ENCODE data around the gene NUP153. TPM values are rescaled to one million over a fixed set of nuclear protein-coding genes. Genes with fewer than 3 reads are reported as not detected.

Gene NUP153
- total and polyA plus RNA-seq, 10 of the 15 experiments (the other 5 are each of a cell fraction or from before 2014, with no cell fraction given) = 13.9 to 77.7 (median 56.2) TPM

DNA sequence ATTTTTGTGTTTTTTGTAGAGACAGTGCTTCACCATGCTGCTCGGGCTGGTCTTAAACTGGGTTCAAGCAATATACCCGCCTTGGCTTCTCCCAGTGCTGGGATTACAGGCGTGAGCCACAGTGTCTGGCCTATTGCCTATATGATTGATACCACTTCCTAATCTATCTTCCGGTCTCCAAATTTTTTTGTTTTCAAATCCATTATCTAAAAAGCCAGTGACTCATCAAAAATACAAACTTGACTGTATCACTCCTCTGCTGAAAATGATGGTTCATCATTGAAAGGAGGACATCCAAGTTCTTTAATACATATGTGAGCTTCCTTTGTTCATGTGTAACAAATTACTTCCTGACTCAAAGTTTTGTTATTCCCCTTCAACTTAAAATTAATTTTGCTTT lies 71.2 kb downstream of the NUP153 start:
- intact Hi-C loops (cut with micrococcal nuclease; ENCODE audit: unreplicated experiment) (loop anchor here (5.0 kb wide), 1 partner anchor 37 kb away; no protein-coding TSS in a partner anchor), in situ Hi-C loops (cut with MboI) (no loop called here)
- DNase-seq (ENCODE audit: low read depth, low spot score) = no peak
- no peak for TF ChIP-seq KLF5 (IDR thresholded peaks at IDR 0.05; ENCODE audit: partially characterized antibody)
- TF ChIP-seq EZH2 (IDR thresholded peaks at IDR 0.05; ENCODE audit: borderline replicate concordance, control insufficient read depth, low read depth, low read length) = no peak
- no peak for TF ChIP-seq FOXK2 (IDR thresholded peaks at IDR 0.05)
- no peak for TF ChIP-seq MEF2B (IDR thresholded peaks at IDR 0.05; ENCODE audit: partially characterized antibody, poor library complexity, severe bottlenecking)
- TF ChIP-seq SMARCA5 (IDR thresholded peaks at IDR 0.05) = no peak
- Histone ChIP-seq H3K4me2 (ENCODE audit: control insufficient read depth, insufficient read depth) (no peak overlapping the region), H3K9ac (ENCODE audit: control insufficient read depth, insufficient read depth, low read length) (no peak overlapping the region), H2AFZ (ENCODE audit: control insufficient read depth, low read depth, low read length) (no peak overlapping the region), H3K36me3 (ENCODE audit: control insufficient read depth in 2 of 2, insufficient read depth in 2 of 2, low read length in 1 of 2) (peaks cover 5 to 42% of the 10 kb centered on the region in 2 experiments), H3K4me1 (ENCODE audit: control insufficient read depth, insufficient read depth, low read length) (0 out of 2 replicates have a peak, but pooled peaks cover 4% of the 10 kb centered on the region), H3K9me3 (replicated peaks; ENCODE audit: control insufficient read depth, insufficient read depth, low read length) (no peaks in the 10 kb centered on the region), H3K27ac (ENCODE audit: control insufficient read depth, insufficient read depth) (no peak overlapping the region), H3K27me3 (replicated peaks in 1 of 2; ENCODE audit: control insufficient read depth in 2 of 2, insufficient read depth in 2 of 2, low read length in 1 of 2) (no peaks in the 10 kb centered on the region), H3K79me2 (ENCODE audit: control insufficient read depth, insufficient read depth, low read length) (peaks cover 6% of the 10 kb centered on the region), H4K20me1 (ENCODE audit: control insufficient read depth, insufficient read depth) (no peaks in the 10 kb centered on the region), H3K4me3 (no peak overlapping the region)
- POLR2A ChIA-PET = interaction anchor here (0.8 to 1.0 kb wide), 2 partner anchors 9 to 23 kb away, joined by 3 read pairs; no protein-coding TSS in a partner anchor
- SMC1A ChIA-PET (ENCODE audit: uncharacterized antibody, unreplicated experiment) = interaction anchor here (1.1 to 1.9 kb wide), 4 partner anchors 8 to 33 kb away, joined by 3 to 6 read pairs (median 4); no protein-coding TSS in a partner anchor
- RAD21 ChIA-PET (ENCODE audit: unreplicated experiment) = no interaction called here
- no peak for FAIRE-seq
- no peak for ATAC-seq
- CTCF ChIA-PET = interaction anchor here (1.1 to 1.3 kb wide), 2 partner anchors 10 to 52 kb away, joined by 3 read pairs; no protein-coding TSS in a partner anchor
- BruUV-seq (replicated peaks) = no TSS peak
- 100% methylated on average over 4 of the region's 4 CpGs for WGBS (ENCODE audit: insufficient coverage, insufficient replicate concordance, low lambda C conversion rate, missing lambda C conversion rate)

DNA sequence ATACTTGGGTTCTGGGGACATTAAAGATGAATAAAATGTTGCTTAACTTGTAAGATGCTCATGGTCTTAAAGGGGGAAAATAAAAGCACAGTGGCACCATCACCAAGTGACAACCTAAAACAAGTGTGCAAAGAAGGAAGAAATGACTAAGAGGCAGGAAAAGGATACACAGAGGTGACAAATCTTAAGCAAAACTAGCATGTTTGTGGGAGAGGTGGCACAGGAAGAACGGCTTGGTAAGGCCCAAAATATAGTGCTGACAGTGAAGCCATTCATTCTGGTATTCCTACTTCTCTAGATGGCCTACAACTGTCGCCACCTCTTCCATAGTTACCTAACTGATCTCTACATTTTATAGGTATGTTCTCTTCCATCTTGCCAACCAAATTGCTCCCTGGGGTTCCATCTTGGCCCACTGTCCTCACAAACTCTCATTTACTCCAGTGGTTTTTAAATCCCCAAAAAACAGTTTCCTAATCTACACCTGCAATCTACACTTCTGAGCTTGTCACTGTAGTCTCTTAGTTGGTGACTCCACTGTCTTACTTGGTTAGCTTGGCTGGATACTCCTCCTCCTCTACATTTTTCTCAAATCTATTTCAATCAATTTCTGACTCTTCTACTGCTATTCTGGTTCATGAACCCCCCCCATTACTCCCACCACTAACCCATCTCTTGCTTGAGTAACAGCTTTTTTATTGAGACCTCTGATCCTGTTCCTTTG lies 73.1 kb downstream of the NUP153 start:
- Histone ChIP-seq H3K36me3 (ENCODE audit: control insufficient read depth in 2 of 2, insufficient read depth in 2 of 2, low read length in 1 of 2) (peaks cover 8 to 35% of the 10 kb centered on the region in 2 experiments), H3K4me2 (ENCODE audit: control insufficient read depth, insufficient read depth) (no peak overlapping the region), H3K4me3 (no peak overlapping the region), H3K4me1 (ENCODE audit: control insufficient read depth, insufficient read depth, low read length) (peaks cover 11% of the 10 kb centered on the region; the same call in 1 of the 2 replicates), H3K27me3 (replicated peaks in 1 of 2; ENCODE audit: control insufficient read depth in 2 of 2, insufficient read depth in 2 of 2, low read length in 1 of 2) (no peaks in the 10 kb centered on the region), H3K9ac (ENCODE audit: control insufficient read depth, insufficient read depth, low read length) (no peak overlapping the region), H2AFZ (ENCODE audit: control insufficient read depth, low read depth, low read length) (no peak overlapping the region), H4K20me1 (ENCODE audit: control insufficient read depth, insufficient read depth) (no peaks in the 10 kb centered on the region), H3K79me2 (ENCODE audit: control insufficient read depth, insufficient read depth, low read length) (peaks cover 6% of the 10 kb centered on the region), H3K27ac (ENCODE audit: control insufficient read depth, insufficient read depth) (peak overlapping the region; percentile 6; the same call in 1 of the 2 replicates), H3K9me3 (replicated peaks; ENCODE audit: control insufficient read depth, insufficient read depth, low read length) (no peaks in the 10 kb centered on the region)
- DNase-seq (ENCODE audit: low read depth, low spot score) = peak; percentile 11
- no peak for FAIRE-seq
- BruUV-seq (replicated peaks) = no TSS peak
- 0% methylated on average over 2 of the region's 2 CpGs for WGBS (ENCODE audit: insufficient coverage, insufficient replicate concordance, low lambda C conversion rate, missing lambda C conversion rate)
- SMC1A ChIA-PET (ENCODE audit: uncharacterized antibody, unreplicated experiment) = interaction anchor here (0.7 to 2.0 kb wide), 4 partner anchors 10 to 171 kb away, joined by 3 to 6 read pairs (median 5); no protein-coding TSS in a partner anchor
- RAD21 ChIA-PET (ENCODE audit: unreplicated experiment) = no interaction called here
- POLR2A ChIA-PET = interaction anchor here (1.0 kb wide), 1 partner anchor 9 kb away, joined by 3 read pairs; no protein-coding TSS in a partner anchor
- peak; percentile 53 for ATAC-seq
- CTCF ChIA-PET = interaction anchor here (0.8 kb wide), 1 partner anchor 19 kb away, joined by 3 read pairs; no protein-coding TSS in a partner anchor
- intact Hi-C loops (cut with micrococcal nuclease; ENCODE audit: unreplicated experiment) = no loop called here
- in situ Hi-C loops (cut with MboI) = no loop called here
- TF ChIP-seq SUZ12 (IDR thresholded peaks at IDR 0.05; ENCODE audit: unreplicated experiment) = no peak
- TF ChIP-seq RCOR1 (conservative IDR thresholded peaks at IDR 0.05; ENCODE audit: low read depth, low read length) = no peak
- TF ChIP-seq, protein P1, sequence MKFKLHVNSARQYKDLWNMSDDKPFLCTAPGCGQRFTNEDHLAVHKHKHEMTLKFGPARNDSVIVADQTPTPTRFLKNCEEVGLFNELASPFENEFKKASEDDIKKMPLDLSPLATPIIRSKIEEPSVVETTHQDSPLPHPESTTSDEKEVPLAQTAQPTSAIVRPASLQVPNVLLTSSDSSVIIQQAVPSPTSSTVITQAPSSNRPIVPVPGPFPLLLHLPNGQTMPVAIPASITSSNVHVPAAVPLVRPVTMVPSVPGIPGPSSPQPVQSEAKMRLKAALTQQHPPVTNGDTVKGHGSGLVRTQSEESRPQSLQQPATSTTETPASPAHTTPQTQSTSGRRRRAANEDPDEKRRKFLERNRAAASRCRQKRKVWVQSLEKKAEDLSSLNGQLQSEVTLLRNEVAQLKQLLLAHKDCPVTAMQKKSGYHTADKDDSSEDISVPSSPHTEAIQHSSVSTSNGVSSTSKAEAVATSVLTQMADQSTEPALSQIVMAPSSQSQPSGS (IDR thresholded peaks at IDR 0.05; ENCODE audit: low read length) = no peak
- TF ChIP-seq, protein P2, sequence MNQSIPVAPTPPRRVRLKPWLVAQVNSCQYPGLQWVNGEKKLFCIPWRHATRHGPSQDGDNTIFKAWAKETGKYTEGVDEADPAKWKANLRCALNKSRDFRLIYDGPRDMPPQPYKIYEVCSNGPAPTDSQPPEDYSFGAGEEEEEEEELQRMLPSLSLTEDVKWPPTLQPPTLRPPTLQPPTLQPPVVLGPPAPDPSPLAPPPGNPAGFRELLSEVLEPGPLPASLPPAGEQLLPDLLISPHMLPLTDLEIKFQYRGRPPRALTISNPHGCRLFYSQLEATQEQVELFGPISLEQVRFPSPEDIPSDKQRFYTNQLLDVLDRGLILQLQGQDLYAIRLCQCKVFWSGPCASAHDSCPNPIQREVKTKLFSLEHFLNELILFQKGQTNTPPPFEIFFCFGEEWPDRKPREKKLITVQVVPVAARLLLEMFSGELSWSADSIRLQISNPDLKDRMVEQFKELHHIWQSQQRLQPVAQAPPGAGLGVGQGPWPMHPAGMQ (IDR thresholded peaks at IDR 0.05; ENCODE audit: borderline replicate concordance) = no peak
- TF ChIP-seq, protein P3, sequence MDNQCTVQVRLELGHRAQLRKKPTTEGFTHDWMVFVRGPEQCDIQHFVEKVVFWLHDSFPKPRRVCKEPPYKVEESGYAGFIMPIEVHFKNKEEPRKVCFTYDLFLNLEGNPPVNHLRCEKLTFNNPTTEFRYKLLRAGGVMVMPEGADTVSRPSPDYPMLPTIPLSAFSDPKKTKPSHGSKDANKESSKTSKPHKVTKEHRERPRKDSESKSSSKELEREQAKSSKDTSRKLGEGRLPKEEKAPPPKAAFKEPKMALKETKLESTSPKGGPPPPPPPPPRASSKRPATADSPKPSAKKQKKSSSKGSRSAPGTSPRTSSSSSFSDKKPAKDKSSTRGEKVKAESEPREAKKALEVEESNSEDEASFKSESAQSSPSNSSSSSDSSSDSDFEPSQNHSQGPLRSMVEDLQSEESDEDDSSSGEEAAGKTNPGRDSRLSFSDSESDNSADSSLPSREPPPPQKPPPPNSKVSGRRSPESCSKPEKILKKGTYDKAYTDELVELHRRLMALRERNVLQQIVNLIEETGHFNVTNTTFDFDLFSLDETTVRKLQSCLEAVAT (IDR thresholded peaks at IDR 0.05) = no peak
- TF ChIP-seq KLF5 (IDR thresholded peaks at IDR 0.05; ENCODE audit: partially characterized antibody) = no peak
- no peak for TF ChIP-seq ESRRA (IDR thresholded peaks at IDR 0.05; ENCODE audit: low read length)
- no peak for TF ChIP-seq CREM (IDR thresholded peaks at IDR 0.05; ENCODE audit: low read depth)

Measured in GM12878 (cell line).